Mucosa of gallbladder (tissue), 1 donor: ENCODE data around the gene DNAJC7. TPM values are rescaled to one million over a fixed set of nuclear protein-coding genes. Genes with fewer than 3 reads are reported as not detected.
A peak's percentile ranks its signal among the peaks of the same experiment; 100 is the strongest.

Source experiments
- DNase-seq: peaks from one replicate; pipeline ENCODE4 v3.0.0-alpha.2; 2020; ENCODE audit warnings: low spot score
- total RNA-seq: library from RNA; stranded (reverse); gene quantifications from one replicate; pipeline ENCODE4 v1.2.1, GENCODE V29; 2021
- donor health status: DM: no; HTN: no; CAD: no.

Gene DNAJC7
- total RNA-seq, 1 donor from 2014 or later: 69.8 TPM

DNA sequence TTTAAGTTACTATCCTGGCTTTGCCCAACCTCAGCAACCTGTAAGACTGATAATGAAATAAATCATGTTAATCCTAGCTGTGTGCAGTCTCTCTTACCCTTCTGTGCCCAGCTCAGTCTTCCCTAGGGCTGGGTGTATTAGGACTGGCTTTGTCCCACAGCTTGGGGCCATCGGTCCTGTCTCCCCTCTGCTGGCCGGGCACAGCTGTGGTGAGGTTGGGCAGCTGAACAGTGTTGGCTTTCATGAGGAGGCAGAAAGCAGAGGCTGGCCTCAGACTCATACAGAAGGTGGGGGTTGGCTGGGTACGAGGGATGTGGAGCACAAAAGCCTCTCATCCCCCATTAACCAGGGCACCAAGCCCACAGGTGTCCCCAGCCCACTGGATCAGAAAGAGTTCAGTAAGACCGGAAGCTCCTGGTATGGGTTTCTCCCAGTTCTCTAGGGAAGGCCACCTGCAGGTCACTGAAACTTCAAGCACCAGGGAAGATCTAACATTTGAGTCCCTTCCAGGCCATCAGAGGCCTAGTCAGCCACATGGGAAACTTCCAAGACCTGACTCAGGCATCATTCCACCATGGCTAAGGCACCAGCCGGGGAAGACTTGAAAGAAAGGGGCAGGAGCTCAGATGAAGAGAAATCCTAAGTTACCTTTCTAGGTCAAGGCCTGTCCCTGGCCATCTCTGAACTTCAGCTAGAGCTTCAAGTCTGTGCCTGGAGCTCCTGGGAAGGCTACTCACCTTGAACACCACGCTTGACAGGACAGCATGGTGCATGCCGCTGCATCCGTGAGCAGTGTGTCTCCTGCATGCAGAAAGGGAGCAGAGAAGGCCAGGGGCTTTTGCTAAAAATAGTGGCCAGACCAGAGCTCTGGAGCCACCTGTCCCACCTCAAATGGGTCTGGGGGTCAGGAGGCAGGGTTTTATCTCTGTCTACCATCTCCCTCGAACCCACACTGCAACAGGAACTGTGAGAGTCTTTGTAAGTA is 41.8 kb downstream of the DNAJC7 start:
- no peak for DNase-seq

DNA sequence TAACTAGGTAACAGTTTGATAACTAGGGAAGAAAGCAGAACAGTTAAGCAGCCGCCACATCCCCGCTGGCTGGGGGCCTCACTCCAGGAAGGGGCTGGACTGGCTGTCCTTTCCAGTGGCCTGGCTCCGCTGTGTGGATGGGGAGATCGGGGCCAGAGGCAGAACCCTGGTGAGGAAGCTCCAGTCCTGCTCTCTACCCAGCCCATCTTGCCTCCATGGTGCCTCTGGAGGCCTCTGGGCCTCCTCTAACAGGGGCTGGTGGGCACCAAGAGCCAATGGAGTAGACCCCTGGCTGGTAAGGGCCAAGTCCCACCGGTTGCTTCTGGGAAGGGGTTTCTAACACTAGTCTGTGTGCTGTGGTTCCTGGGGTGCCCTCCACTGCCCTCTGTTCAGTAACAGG is 42.6 kb downstream of the DNAJC7 start:
- no peak for DNase-seq

DNA sequence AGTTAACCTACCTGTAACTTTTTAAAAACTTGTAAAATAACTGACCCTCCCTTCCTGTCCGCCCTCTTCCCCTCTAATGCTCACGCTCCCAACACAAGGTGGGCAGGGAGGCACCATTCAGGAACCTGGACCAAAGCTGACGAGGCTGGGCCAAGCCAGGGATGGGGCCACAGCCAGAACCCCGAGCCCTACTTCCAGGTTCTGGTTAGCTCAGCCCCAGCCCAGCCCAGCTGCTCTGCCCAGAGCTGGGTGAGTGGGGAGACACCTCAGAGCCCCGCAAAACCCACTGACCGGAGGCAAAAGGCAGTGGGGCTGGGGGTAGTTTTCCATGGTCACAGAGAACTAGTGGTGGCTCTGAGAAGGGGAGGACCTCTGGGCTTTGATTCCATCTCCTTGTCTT is 43.2 kb downstream of the DNAJC7 start:
- DNase-seq: no peak

DNA sequence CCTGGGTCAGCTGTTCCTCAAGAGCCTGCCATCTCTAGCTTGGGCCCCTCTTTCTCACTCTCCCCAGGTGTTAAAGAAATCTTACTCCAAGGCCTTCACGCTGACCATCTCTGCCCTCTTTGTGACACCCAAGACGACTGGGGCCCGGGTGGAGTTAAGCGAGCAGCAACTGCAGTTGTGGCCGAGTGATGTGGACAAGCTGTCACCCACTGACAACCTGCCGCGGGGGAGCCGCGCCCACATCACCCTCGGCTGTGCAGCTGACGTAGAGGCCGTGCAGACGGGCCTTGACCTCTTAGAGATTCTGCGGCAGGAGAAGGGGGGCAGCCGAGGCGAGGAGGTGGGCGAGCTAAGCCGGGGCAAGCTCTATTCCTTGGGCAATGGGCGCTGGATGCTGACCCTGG is 43.8 kb downstream of the DNAJC7 start:
- DNase-seq: no peak

DNA sequence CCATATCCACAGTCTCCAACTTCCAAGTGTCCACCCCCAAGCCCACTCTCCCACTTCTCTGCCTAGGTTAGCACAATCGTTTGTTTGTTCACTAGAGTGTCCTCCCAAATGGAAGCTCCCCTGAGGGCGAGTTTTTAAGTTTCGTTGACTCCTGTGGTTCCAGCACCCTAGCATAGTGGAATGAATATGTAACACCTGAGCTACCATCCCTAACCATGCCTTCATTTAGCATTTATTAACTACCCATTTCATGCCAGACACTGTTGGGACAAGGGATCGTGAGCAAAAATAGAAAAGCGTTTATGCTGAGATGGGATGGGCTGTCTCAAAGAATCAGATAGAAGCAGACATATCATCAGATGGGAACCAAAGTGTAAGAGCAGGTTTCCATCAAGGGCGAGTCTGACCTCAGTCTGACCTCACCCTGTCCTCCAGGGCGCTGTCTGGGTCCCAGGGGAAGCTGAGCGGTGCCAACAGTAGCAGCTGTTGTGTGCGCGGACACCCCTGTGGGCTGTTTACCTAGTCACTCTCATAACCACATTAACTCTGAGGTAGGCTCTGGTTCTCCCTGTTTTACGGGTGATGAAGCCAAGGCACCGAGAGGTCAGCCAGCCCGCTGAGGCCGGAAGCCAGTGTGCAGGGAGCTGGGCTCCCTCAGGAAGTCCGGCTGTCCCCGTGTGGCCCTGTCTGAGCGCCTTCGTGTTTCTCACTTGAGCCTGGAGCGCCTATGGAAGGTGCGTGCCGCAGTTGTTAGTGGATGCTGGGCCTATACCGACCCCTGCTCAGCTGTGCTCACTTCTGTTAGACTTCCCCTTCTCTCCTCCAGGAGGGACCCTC is 44.5 kb downstream of the DNAJC7 start:
- DNase-seq: peak; percentile 45

DNA sequence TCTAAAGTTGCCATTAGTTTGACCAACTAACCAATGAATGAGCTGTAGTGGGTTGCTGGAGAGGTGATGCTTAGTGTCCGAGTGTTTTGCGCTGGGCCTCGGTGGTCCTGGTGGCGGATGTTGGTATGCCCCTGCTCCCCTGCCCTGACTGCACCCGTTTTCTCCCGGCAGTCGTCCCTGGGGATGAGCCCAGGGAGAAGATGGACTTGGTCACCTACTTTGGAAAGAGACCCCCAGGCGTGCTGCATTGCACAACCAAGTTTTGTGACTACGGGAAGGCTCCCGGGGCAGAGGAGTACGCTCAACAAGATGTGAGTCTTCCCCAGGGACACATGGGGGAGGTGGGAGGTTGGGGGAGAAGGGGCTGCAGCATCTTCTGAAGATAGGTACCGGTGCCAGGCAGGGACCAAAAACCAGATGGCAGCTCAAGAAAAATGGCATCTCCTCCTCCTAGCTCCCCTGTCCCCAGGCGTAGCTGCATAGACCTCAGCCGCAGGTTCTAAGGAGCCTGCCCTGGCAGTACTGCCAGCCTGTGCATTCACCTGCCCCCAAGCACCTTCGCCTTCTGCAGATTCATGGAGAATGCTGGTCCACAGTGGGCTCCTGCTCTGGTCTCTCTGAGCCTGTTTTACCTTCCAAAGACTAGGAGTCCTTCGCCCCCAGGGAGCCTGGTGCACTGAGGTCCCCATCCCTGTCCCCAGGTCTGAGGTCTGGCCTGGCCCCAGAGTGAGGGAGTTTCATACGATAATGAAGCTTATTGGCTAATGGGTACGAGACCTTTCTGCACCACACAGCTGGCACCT is 45.3 kb downstream of the DNAJC7 start:
- DNase-seq: no peak

DNA sequence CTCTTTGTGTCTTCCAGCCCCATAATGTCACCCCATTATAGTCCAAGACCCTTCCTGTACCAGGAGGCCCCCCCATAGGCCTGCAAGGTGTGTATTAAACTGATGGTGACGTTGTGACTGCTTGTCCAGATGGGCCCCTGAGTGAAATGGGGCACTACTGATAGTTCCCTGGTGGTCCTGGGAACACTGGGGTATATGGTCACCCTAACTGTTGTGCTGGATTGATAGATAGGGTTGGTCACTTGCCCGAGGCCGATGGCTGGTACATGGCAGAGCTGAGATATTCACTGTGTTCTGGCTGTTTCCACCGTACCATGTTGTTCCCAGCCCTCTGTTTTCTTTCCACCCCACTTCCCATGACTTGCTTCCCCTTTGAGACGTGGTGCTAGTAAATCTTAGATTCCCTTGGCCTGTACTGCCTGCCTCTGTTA is 46.3 kb downstream of the DNAJC7 start:
- no peak for DNase-seq

DNA sequence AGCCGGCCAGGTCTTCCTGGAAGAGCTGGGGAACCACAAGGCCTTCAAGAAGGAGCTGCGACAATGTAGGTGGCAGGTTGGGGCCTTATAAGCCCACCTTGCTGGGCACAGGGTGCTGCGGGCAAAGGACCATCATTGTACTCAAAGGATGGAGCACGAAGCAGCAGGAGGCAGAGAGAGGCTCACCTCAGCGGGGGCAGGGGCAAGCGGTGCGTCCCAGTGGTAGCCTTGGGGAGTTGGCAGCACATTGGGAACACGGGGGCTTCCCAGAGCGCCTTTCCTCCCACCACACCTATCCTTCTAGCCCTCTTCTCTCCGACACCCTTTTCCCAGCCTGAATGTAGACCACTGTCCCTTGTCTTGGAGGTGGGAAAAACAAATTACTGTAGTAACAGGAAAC is 48.6 kb downstream of the DNAJC7 start:
- DNase-seq: no peak

DNA sequence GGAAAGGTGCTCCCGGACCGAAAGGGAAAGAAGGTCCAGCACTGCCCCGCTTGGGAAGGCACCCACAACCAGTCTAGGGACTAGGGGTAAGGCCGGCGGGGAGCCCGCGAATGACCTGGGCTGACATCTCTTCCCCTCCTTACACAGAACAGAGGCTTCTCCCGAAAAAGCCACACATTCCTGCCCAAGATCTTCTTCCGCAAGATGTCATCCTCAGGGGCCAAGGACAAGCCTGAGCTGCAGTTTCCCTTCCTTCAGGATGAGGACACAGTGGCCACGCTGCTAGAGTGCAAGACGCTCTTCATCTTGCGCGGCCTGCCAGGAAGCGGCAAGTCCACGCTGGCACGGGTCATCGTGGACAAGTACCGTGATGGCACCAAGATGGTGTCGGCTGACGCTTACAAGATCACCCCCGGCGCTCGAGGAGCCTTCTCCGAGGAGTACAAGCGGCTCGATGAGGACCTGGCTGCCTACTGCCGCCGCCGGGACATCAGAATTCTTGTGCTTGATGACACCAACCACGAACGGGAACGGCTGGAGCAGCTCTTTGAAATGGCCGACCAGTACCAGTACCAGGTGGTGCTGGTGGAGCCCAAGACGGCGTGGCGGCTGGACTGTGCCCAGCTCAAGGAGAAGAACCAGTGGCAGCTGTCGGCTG is 49.2 kb downstream of the DNAJC7 start:
- DNase-seq: no peak

DNA sequence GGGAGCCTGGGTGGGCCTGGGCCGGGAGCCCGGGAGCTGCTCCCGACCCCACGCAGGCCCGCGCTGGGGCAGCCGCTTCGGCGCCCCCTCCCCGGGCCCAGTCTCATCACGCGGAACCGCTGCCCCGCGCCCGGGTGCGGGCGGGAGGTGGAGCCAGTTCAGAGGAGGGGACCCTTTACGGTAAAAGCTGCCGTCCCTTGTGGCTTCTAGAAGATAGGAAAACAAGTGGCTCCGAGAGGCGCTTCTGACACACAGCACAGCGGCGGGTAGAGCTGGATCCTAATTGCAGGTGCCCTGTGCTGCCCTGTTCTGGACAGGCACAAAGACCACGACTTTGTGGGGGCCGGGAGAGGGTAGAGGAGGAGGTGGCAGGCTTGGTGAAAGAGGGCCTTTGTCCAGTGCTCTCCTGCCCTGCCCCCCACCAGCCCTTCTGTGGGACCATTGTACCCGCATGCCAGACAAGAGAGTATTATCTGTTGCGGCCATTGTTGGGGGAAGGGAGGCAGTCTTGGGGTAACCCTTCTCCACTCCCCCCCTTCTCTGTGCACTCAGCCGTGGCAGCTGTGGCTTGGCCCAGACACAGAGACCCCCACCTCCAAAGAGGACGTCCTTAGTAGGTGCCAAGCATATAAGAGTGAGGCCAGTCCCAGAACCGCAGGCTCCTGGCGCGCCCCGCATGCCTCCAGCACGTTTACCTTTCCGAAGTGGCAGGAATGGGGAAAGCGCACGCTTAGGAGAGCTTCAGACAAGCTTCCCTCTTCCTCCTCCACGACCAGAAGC is 49.9 kb downstream of the DNAJC7 start:
- no peak for DNase-seq

DNA sequence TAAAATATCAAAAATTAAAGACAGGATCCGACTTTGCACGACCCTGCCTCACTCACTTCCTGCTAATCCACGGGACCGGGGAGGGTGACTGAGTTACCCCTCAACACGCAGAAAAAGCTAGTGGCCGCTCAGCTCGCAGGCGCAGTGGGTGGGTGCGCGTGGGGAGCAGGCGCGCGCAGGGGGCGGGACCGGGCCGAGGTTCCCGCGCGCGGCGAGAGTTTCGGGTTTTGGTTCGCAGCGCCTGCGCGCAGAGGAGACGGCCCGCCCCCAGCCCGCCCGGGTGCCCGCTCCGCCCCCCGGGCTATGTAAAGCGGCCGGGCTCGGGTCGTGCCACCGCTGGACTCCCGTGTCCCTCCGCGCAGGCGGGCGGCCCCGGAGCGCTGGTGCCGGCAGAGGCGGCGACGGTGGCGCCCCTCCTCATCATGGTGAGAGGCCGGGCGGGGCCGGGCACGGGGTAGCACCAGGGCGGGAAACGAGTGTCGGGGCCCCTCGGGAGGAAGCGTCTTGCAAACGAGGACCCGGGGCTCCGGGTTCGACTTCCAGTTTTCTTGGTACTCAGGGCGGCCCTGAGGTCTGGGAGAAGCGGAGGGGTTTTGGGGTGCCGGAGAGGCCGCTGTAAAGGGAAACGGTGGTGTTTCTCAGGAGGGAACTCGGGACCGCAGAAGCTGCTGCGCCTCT is 50.6 kb downstream of the DNAJC7 start, which contains the start of gene CNP:
CNP (plus strand) TSS at position 333 of the 678 bp plus-strand sequence; CDS start at position 423, 90 bp downstream.
- DNase-seq: peak; percentile 90

DNA sequence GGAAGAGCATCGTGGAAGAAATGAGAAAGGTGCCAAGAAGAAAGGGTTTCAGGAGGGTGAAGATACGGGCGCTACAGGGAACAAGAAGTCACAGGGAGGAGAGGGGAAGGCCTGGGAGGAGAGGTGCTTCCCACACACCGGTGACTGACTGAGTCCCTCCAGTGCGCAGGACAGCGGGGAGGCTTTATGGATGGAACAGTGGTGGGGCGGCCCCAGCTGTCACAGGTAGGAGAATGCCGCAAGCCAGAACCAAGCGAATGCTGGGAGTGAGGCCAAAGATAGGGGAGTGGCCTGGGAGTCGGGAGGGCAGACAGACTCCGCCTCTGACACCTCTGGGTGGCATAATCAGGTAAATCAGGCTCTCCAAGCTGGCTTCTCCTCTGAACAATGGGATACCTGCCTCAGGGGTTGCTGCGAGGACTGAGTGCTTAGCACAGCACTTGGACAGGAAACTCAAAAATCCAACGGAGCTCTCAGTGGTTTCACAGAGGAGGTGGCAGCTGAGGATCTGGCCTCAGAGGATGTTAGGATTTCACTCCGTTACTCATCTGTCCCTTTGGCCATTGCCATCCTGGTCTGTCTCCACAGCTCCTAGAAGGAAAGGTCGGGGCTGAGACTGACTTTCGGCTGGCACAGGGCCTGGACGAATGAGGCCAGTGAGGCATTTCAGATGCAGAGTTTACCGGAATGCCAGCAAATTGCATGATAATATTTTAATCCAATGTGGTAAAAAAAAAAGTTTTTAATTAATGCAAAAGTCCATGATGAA is 51.4 kb downstream of the DNAJC7 start:
- DNase-seq: peak; percentile 84

DNA sequence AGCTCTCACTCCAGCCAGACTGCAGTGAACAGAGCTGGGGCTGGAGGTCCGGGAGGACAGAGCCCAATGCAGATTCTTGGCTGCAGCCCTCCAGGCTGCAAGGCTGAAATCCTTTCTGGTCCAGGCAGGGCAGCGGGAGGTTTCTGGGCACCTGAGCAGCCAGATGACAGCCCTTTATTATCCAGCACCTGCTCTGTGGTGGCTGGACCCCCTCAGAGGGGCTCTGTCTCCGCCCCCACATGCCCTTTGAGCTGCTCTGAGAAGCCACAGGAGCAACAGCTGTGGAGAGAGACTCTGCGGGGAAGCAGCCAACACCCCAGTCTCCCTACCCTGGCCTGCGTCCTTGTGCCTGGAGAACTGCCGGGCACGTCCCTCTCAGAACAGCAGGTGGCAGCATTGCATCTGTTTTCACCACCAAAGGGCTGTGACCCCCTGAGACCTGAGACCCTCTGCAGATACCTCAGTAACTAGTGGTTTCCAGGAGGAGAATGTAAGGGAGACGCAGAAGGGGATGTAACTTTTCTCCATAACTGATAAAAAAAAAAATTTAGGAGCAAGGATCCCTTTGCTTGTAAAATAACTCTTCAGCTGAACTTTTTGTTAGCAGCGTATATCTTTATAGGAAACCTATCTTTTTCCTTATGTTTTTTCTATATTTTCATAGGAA is 54.3 kb downstream of the DNAJC7 start:
- peak; percentile 78 for DNase-seq

DNA sequence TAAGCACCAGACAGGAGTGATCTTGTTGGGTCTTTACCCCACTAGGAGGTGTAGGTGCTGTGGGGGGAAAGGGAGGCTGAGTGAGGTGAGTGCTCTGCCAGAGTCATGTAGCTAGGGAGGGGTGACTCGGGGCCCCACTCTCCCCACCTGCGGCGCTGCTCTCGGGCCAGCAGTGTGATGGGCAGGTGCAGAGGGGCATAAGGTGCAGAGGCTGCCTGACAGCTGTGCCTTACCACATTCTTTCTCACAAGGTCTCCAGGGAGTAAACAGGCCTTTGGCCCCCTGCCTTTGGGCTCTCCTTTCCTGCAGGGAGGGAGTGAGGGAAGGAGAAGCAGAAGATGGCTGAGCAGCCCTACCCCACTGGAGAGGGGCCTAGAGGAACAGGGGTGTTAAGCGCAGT is 55.1 kb downstream of the DNAJC7 start:
- no peak for DNase-seq

DNA sequence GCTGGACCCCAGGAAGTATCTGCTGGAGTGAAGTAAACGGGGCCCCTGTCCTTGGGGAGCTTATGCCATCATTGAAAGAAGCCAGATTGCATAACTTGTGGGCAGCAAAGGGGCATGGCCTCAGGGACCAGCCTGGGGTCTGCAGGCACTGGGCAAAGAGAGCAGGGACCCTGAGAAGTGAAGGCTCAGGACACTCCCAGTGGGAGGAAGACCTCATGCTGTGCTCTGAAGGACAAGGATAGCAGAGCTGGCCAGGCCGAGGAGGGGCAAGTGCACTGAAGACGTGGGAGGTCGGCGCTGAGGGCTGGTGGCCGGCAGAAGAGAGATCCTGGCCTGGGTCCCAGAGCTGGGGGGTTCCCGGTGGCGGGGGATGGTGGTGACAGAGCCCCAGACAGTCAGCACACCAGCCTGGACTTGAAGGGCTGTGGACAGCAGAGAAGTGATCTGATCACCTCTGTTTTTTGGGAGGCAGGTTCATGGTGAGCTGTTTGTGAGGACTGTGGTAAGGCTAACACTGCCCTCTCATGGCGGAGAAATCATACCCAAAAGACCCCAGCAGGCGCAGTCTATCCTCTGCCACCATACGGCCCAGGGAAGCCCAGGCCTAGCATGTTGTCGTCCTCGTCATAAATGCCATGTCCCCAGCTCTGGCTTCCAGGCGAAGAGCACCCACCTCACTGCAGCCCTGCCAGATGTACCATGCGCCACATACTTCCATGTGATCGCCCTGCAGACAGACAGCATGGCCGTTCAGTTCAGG is 57.7 kb downstream of the DNAJC7 start:
- no peak for DNase-seq

DNA sequence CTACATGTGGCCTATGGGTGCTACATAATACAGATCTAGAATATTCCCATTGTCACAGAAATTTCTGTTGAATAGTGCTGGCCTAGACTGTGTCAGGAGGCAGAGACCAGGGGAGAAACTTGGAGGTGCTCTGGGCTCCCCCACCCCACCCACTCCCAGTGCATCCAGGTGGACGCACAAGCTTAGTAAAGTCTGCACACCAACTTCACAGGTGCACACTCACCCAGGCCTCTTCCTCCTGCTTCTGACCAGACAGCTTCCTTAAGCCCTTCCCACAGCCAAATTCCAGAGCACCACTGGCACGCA is 58.3 kb downstream of the DNAJC7 start:
- no peak for DNase-seq

DNA sequence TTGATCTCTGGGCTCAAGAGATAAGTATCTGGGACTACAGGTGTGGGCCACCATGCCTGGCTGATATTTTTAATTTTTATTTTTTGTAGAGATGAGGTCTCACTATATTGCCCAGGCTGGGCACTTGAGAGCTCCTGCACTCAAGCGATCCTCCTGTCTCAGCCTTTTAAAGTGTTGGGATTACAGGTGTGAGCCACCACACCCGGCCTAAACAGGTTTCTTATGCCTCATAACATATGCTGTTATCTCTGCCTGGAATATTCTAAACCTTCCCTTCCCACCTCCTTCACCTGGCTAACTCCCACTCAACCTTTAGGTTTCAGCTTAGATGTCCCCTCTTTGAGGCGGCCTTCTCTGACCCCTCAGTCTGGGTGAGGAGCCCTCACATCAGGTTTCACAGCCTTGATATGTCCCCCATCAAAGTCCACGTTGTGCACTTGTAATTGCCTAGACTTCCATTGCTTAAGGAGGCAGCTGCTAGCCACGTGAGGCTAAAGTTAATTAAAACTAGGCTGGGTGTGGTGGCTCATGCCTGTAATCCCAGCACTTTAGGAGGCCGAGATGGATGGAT is 59.3 kb downstream of the DNAJC7 start:
- DNase-seq: no peak
